Measurements from ENCODE around the gene KLHDC7B. TPM values are rescaled to one million over a fixed set of nuclear protein-coding genes. Genes with fewer than 3 reads are reported as not detected.

The KLHDC7B gene
- total RNA-seq, 1 donor from 2014 or later: not detected

DNA sequence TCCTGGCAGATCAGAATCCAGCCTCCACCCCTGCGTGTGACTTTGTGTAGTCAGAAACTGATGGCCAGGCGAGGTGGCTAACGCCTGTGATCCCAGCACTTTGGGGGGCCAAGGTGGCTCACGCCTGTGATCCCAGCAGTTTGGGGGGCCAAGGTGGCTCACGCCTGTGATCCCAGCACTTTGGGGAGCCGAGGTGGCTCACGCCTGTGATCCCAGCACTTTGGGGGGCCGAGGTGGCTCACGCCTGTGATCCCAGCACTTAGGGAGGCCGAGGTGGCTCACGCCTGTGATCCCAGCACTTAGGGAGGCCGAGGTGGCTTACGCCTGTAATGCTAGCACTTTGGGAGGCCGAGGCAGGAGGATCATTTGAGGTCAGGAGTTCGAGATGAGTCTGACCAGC lies 32.5 kb upstream of the KLHDC7B start:
- Mint-ChIP-seq H3K4me1 (ENCODE audit: unreplicated experiment) (peaks cover 9% of the 10 kb centered on the region), H3K9me3 (no peaks in the 10 kb centered on the region), H3K36me3 (peaks cover 4% of the 10 kb centered on the region), H3K27ac (no peak overlapping the region), H3K4me3 (no peak overlapping the region), H3K27me3 (no peaks in the 10 kb centered on the region)
- TF ChIP-seq CTCF (conservative IDR thresholded peaks at IDR 0.05): no peak
- no peak for DNase-seq (ENCODE audit: extremely low spot score, unreplicated experiment)

DNA sequence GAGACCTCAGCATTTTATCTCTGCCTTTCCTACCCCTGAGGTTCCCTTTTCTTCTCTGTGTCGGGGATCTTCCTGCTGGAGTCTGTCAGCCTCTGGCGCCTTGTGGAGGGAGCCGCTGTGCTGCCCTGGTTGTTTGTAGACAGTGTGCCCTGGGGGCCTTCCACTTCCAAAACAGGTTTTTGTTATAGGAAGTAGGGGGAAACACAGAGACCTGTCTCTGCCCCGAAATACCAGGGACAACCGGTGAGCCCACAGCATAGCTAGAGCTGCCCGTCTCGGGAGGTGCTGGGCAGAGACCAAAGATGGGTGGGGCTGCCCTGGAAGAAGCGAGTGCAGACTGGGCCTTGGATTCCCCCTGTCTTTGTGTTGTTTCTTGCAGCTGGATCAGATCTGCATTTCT lies 29.6 kb upstream of the KLHDC7B start:
- Mint-ChIP-seq H3K27me3 (no peaks in the 10 kb centered on the region), H3K27ac (no peak overlapping the region)

GRCh38 chr22:50516891-50517290 lies 28.8 kb upstream of the KLHDC7B start:
- Mint-ChIP-seq H3K36me3 (peaks cover 8% of the 10 kb centered on the region), H3K4me3 (no peak overlapping the region), H3K9me3 (no peaks in the 10 kb centered on the region), H3K27ac (no peak overlapping the region), H3K4me1 (ENCODE audit: unreplicated experiment) (no peaks in the 10 kb centered on the region), H3K27me3 (no peaks in the 10 kb centered on the region)
- TF ChIP-seq CTCF (conservative IDR thresholded peaks at IDR 0.05): no peak
- no peak for DNase-seq (ENCODE audit: extremely low spot score, unreplicated experiment)

More for the DNA sequence above, 29.6 kb upstream of the KLHDC7B start:
- H3K36me3 Mint-ChIP-seq: peaks cover 8% of the 10 kb centered on the region
- no peaks in the 10 kb centered on the region for H3K9me3 Mint-ChIP-seq
- TF ChIP-seq CTCF (conservative IDR thresholded peaks at IDR 0.05): no peak
- no peaks in the 10 kb centered on the region for H3K4me1 Mint-ChIP-seq (ENCODE audit: unreplicated experiment)
- DNase-seq (ENCODE audit: extremely low spot score, unreplicated experiment): no peak
- H3K4me3 Mint-ChIP-seq: no peak overlapping the region

- Mint-ChIP-seq H3K9me3 (no peaks in the 10 kb centered on the region), H3K4me1 (ENCODE audit: unreplicated experiment) (no peaks in the 10 kb centered on the region), H3K36me3 (peaks cover 8% of the 10 kb centered on the region), H3K27me3 (no peaks in the 10 kb centered on the region), H3K4me3 (no peak overlapping the region), H3K27ac (no peak overlapping the region)
- TF ChIP-seq CTCF (conservative IDR thresholded peaks at IDR 0.05): no peak
- no peak for DNase-seq (ENCODE audit: extremely low spot score, unreplicated experiment)
Measured at GRCh38 chr22:50517495-50518260, 28.0 kb upstream of the KLHDC7B start.

DNA sequence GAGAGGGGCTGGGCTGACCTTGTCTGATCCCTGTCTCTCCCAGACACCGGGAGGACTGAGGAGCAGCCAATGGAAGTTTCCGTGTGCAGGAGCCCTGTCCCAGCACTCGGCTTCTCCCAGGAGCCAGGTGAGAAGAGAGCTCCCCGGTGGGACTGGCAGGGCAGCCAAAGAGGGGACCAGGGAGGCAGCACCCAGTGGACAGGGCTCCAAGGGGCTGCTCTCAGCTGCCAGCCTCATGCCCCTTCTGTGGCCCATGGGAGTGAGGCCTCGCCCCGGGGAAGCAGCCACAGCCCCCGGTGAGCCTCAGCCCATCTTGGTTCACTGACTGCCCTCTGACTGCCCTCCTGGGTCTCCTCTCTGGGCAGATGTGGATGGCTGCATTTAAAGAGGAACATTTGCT lies 27.1 kb upstream of the KLHDC7B start:
- peaks cover 8% of the 10 kb centered on the region for H3K36me3 Mint-ChIP-seq
- TF ChIP-seq CTCF (conservative IDR thresholded peaks at IDR 0.05): no peak
- H3K27me3 Mint-ChIP-seq: no peaks in the 10 kb centered on the region
- no peak overlapping the region for H3K27ac Mint-ChIP-seq
- H3K4me3 Mint-ChIP-seq: no peak overlapping the region
- no peak for DNase-seq (ENCODE audit: extremely low spot score, unreplicated experiment)
- H3K4me1 Mint-ChIP-seq (ENCODE audit: unreplicated experiment): no peaks in the 10 kb centered on the region
- H3K9me3 Mint-ChIP-seq: no peaks in the 10 kb centered on the region

All from type B pancreatic cell (in vitro differentiated cells).